GM18907 (cell line): ENCODE data around the gene SRSF4.
A peak's percentile ranks its signal among the peaks of the same experiment; 100 is the strongest.
"Not testable (repeated sequence)": the region's sequence is repeated elsewhere in the genome, so short reads cannot be mapped to it uniquely, and the experiment has no call there.

ENCODE experiments used
- ATAC-seq: cut with Tn5 transposase; IDR thresholded peaks from one replicate; pipeline ENCODE4 v1.9.1; 2021; ENCODE audit warnings: mild to moderate bottlenecking, moderate library complexity; ENCODE audit not compliant: unreplicated experiment

Gene SRSF4

DNA sequence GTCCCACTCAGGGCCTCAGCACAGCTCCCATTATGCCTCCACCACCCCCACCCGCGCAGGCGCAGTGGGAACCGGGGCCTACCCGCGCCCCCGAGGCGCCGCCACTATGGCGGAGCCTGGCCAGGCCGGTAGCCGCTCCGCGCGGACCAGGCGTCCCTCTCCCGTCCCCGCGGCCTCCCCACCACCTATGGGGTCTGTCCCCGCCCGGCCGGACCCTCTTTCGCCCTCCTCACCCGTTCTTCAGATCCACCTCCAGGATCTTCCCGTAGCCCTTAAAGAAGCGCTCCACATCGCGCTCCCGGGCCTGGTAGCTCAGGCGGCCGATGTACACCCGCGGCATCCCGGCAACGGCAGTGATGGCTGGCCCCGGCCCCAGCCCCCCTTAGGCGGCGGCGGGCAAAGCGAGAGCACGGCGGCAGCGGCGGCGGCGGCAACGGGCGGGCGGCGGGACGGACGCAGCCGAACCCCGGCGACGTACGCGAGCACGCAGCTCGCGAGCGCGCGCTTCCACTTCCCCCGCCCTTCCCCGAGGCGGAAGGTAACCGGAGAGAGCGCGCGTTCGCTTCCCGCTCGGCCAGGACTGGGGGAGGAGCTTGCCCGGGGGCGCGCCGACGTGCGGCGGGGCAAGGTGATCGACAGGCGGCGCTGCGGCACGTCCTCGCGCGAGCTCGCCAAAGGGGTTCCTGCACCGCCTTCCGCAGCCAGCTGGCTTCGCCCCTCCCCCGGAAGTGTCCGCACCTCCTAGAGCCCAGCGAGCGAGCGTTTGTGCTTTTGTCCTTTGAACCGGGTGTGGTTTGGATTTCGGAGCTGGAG is at the start of gene SRSF4:
SRSF4 (minus strand) TSS at position 488 of the 813 bp plus-strand sequence; CDS start at position 340, 148 bp downstream.
- ATAC-seq: peak; percentile 83

- peak; percentile 94 for ATAC-seq
Observed at GRCh38 chr1:29230553-29231378, 49.1 kb upstream of the SRSF4 start, which contains the start of gene MECR. TSS of gene MECR (minus strand) at chr1:29230934. CDS start at chr1:29230906, 28 bp downstream.

- no peak for ATAC-seq
Observed at GRCh38 chr1:29230204-29230552, 48.5 kb upstream of the SRSF4 start.

DNA sequence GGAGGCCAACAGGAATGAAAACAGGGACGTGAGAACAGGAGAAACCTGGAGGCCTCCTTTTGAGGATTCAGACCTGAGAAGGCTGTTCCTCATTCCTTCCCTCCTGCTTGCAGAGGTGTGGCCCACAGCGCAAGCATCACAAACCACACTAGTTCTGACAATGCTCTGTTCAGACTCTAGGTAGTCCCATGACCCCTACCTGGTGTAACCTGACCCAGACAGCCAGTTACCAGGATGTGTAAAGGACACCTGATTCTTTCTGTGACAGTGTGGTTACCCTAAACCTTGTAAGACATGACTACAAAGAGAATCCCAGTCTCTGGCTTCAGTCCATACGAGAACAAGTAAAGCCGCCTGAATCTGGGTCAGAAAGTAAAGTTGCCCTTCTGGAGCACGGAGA is 45.8 kb upstream of the SRSF4 start:
- no peak for ATAC-seq

- no peak for ATAC-seq
Observed at GRCh38 chr1:29225361-29225760, 43.7 kb upstream of the SRSF4 start.

DNA sequence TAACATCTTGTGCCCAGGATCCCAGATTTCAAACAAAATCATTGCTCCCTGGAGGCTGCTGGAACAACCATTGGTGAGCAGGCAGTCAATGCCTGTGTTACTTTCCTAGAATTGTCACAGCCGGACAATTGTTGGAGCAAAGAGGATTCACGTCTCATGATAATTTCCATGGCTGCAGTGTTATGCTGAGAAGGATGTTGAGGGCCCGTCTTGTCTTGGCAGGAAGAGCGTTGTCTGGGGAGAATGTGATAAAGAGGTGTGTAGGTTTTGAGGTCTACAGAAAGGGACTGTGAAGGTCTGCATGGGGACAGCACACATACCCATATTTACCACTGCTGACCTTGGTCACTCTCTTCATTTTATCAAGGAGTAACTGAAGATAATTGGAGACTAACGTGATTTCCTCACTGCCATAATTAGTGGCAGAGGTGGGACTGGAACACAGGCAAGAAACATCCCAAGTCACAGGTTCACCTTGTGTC is 42.7 kb upstream of the SRSF4 start:
- no peak for ATAC-seq

GRCh38 chr1:29223521-29223920 is 41.8 kb upstream of the SRSF4 start:
- no peak for ATAC-seq

DNA sequence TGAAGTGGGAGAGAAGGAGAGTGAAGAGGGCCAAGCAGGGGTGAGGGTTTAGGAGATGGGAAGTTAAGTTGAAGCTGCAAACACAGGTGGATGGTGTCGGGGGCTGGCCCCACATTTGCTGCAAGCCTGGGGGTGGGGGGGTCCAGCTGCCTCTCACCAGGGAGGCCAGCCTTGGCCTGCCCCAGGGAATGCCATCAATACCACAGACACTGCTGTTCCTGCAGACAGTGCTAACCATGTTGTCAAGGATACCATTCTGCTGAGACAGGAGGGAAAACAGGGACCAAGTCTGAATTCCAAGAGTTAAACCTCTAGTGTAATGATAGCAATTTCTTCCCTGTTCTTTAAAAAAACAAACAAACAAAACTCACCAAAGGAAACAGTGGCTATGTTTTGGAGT is 41.0 kb upstream of the SRSF4 start:
- ATAC-seq: no peak

GRCh38 chr1:29222260-29222659 is 40.6 kb upstream of the SRSF4 start:
- not testable (repeated sequence) for ATAC-seq

- no peak for ATAC-seq
Observed at GRCh38 chr1:29221296-29221695, 39.6 kb upstream of the SRSF4 start.

DNA sequence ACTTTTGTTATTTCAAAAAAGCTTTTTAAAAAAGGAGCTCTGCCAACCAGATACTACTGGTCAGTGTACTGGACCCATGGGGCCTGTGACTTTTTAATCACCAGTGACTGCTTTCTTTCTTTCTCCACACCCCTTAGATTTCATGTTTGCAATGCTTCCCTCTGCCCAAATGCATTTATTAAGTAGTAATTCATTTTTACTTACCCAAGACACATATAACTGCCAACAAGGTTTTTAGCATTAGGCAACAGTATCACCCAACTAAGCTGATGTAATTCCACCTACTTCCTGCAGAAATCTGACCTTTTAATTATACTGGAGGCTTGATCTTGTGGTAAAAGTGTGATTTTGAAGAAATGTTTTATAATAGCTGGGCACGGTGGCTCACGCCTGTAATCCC is 36.5 kb upstream of the SRSF4 start:
- no peak for ATAC-seq

- no peak for ATAC-seq
Observed at GRCh38 chr1:29217633-29218032, 35.9 kb upstream of the SRSF4 start.

DNA sequence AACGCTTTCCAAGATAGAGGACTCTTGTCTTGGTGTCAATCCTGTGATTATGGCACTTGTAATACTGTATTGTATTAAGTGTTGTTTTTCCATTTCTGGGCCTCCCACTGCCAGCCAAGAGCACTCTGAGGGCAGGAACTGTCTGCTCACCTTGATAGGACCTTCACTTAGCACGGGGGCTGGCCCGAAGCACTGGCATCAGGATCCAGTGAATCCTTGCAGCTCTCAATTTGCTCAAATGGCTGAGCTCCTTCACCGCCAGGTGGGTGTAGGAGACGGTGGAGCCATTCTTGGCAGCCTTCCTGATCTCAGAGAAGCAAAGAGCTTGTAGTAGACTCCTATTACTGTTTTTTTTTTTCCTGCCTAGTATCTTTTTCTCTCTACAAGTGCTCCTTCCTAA is 31.4 kb upstream of the SRSF4 start:
- no peak for ATAC-seq

DNA sequence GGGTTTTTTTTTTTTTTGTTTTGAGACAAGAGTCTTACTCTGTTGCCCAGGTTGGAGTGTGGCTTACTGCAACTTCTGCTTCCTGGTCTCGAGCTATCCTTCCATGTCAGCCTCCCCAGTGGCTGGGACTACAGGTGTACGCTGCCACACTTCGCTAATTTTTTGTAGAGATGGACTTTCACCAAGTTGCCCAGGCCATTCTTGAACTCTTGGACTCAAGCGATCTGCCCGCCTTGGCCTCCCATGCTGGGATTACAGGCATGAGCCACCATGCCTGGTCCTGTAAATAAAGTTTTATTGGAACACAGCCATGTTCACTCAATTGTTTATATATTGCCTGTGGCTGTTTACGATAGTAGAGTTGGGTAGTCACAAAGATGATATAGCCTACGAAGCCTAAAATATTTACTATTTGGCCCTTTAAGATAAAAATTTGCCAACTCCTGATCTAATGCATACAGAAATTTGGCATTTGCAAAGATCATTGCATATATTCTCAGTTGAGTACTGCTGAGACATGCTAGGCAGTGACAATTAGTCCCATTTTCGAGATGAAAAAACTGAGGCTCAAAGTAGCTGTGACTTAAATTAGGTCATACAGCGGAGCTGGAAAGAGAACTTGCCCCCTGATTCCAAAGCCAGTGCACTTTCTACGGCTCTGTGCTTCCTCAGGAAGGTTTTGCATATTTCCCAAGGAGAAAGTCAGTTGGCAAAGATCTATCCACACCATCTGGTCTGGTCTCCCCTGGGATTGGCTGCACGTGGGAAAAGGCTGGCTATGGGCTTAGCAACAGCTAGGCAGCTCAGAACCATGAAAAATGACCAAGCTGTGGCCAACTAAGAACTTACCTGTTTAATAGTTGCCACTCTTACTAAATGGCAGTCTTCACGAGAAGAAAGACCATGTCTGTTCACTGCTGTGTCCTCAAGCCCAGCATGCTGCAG is 29.7 kb upstream of the SRSF4 start:
- ATAC-seq: no peak

GRCh38 chr1:29210278-29211085 is 28.8 kb upstream of the SRSF4 start:
- ATAC-seq: no peak

GRCh38 chr1:29209173-29209572 is 27.5 kb upstream of the SRSF4 start:
- no peak for ATAC-seq

GRCh38 chr1:29208442-29208841 is 26.7 kb upstream of the SRSF4 start:
- no peak for ATAC-seq

- peak; percentile 74 for ATAC-seq
Observed at GRCh38 chr1:29202584-29203340, 21.1 kb upstream of the SRSF4 start.

GRCh38 chr1:29202053-29202452 is 20.4 kb upstream of the SRSF4 start:
- no peak for ATAC-seq
